ENCODE data around the gene COX19.
"Not testable (repeated sequence)": the region's sequence is repeated elsewhere in the genome, so short reads cannot be mapped to it uniquely, and the experiment has no call there.

Gene COX19

DNA sequence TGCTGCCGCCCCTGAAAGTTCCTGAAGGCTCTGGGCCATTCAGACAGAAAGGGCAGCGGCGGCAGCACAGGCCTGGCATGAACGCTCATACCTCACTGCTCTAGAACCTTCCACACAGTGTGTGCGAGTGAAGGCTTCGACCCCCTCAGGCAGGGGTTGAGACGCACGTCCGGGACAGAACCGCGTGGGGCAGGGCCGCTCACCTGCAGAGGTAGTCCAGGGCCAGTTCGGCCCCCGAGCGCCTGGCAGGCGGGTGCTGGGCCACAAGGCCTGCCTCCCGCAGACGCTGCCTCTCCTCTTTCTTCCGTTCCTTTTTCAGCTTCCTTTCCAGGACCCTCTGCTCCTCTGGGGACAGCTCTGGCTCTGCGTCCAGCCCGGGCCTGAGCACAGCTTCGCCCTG, 34.4 kb upstream of the COX19 start:
- no peak for DNase-seq

DNA sequence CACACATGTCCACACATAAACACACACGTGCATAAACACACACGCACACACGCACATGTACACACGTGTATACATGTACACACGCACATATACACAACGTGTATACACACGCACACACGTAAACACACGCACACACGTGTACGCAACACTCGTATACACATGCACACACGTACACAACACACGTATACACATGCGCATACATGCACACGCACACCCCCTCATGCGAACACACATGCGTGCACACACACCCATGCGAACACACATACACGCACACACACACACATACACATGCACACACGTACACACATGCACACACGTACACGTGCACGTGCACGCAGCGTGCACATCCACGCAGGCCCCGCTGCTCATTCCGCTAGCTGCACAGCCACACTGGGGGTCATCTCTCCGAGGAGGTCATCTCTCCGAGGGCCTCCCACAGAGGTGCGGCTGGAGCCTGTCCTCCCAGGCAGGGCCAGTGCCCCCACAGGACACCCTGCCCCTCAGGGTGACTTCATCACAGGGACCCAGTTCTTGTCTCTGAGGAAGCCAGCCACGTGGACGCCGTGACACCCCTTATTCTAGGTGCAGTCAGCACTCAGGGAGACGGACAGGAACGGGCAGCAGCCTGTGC, 33.5 kb upstream of the COX19 start:
- DNase-seq, result no peak

DNA sequence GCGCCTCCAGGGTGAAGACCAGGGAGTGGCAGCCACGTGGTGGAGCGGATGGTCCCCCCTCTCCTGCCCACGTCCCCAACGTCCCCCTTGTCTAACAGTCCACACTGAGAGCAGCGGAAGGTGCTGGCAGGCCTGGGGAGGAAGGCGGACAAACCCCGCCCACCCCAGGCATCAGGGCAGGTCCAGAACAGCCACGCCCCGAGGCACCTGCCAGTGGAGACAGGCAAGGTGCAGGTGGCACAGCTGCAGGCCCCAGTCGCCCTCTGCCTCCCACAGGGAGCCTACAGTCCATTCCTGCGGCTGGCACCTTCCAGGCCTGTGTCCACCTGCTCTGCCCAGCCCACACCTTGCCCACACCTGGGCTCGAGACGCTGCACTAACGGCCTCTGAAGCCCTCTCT, 32.6 kb upstream of the COX19 start:
- no peak for DNase-seq

DNA sequence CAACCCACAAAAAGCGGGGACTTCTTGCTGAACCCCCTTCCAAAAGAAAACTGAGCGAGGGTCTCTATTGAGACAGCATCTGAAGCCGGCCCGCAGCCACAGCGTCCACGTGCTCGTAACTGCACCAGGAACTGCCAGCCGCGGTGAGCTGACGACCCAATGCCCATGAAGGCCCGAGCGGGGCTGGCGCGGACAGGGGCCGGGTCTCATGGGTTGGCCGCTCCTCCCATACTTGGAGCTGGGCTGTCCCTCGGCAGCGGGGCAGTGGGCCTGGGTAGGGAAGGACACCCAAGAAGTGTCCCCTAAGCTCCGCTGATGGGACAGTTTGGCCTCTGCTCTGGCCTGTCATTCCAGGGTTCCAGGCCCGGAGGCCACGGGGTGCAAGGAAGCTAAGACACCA, 30.0 kb upstream of the COX19 start:
- no peak for DNase-seq

DNA sequence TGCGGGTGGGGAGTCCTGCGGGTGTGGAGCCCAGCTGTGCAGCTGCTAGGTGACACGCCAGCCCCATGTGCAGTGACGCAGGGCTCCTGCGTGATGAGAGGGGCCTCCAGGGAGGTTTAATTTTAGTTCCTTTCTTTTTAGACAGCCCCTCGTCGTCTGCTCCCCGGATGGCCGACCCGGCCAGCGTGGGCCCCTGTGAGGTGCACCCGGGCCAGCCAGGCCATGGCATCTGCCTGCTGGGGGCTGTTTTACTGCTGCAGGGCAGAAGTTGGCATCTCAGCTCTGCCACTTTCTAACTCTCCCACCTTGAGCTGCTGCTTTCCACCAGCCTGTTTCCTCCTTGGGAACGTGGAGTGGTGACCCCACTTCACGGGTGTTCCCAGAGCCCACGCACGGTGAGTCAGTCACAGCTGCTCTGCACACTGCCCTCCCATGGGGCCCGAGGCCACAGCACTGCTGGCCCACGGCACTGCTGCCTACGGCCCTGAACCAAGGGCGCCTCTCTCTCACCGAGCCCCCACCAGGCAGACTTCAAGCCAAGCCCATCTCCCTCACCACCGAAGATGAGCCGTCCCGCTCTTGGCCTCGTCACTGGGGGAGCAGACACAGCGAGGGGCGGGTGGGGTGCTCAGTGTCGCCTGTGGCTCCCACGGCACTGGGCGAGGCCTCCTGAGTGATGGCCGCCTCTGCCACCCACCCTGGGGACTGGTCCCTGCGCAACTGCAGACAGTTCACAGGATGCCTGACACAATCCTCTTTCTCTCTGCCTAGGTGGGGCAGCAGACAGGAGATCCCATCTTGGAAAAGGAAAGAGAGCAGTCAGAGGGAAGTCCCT, 28.9 kb upstream of the COX19 start:
- DNase-seq, result no peak

DNA sequence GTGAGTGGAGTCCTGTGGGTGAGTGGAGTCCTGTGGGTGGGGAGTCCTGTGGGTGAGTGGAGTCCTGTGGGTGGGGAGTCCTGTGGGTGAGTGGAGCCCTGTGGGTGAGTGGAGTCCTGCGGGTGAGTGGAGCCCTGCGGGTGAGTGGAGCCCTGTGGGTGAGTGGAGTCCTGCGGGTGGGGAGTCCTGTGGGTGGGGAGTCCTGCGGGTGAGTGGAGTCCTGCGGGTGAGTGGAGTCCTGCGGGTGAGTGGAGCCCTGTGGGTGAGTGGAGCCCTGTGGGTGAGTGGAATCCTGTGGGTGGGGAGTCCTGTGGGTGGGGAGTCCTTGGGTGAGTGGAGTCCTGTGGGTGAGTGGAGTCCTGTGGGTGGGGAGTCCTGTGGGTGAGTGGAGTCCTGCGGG, 27.1 kb upstream of the COX19 start:
- not testable (repeated sequence) for DNase-seq

DNA sequence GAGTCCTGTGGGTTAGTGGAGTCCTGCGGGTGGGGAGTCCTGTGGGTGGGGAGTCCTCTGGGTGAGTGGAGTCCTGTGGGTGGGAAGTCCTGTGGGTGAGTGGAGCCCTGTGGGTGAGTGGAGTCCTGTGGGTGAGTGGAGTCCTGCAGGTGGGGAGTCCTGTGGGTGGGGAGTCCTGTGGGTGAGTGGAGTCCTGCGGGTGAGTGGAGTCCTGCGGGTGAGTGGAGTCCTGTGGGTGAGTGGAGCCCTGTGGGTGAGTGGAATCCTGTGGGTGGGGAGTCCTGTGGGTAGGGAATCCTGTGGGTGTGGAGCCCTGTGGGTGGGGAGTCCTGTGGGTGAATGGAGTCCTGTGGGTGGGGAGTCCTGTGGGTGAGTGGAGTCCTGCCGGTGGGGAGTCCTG, 26.7 kb upstream of the COX19 start:
- not testable (repeated sequence) for DNase-seq

DNA sequence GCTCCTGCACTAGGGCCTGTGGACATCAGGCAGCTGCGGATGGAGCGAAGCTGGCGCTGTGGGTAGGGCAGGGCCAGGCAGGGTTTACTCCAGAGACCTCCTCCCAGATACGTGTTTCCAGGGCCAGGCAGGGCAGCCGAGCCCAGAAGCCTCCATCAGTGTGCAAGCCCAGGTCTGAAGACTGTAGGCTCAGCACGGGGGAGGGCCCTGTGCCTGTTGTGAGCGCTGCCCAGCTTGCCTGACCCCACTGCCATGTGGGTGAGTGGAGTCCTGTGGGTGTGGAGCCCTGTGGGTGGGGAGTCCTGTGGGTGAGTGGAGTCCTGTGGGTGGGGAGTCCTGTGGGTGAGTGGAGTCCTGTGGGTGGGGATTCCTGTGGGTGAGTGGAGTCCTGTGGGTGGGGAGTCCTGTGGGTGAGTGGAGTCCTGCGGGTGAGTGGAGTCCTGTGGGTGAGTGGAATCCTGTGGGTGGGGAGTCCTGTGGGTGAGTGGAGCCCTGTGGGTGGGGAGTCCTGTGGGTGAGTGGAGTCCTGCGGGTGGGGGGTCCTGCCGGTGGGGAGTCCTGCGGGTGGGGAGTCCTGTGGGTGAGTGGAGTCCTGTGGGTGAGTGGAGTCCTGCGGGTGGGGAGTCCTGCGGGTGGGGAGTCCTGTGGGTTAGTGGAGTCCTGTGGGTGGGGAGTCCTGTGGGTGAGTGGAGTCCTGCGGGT, 25.9 kb upstream of the COX19 start:
- DNase-seq, result not testable (repeated sequence)

DNA sequence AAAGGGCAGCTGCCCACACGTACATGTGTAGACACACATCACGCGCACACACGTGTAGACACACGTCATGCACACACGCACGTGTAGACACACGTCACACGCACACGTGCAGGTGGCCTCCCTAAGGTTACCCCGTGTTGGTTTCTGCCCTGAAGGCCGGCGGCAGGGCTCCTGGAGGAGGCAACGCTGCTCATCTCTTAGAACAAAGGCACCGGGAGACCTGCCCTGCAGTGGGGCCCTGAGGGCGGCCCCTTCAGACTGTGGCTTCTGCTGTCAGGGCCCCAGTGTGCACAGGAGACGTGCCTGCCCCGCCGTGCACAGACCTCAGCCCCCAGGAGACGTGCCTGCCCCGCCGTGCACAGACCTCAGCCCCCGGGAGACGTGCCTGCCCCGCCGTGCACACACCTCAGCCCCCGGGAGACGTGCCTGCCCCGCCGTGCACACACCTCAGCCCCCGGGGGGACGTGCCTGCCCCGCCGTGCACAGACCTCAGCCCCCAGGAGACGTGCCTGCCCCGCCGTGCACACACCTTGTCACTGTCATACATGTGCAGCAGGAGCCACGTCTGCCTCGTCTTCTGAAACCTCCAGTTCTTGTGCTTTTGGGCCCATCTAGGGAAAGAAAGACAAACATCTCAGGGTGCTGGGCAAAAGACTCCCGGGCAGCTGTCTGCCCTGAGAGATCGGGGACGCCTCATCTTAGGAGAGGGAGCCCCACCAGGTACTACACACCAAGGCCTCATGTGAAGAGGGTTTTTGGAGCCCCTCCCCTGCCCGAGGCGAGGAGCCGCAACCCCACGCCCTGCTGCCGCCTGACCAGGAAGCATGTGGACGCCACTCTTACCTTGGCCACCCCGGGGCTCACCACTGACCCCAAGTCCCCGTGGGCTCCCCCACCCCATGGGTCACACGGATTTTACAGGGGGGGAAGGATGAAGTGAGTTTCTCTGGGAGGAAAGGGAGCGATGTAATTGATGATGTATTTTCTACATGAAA, 24.9 kb upstream of the COX19 start:
- DNase-seq, result no peak

DNA sequence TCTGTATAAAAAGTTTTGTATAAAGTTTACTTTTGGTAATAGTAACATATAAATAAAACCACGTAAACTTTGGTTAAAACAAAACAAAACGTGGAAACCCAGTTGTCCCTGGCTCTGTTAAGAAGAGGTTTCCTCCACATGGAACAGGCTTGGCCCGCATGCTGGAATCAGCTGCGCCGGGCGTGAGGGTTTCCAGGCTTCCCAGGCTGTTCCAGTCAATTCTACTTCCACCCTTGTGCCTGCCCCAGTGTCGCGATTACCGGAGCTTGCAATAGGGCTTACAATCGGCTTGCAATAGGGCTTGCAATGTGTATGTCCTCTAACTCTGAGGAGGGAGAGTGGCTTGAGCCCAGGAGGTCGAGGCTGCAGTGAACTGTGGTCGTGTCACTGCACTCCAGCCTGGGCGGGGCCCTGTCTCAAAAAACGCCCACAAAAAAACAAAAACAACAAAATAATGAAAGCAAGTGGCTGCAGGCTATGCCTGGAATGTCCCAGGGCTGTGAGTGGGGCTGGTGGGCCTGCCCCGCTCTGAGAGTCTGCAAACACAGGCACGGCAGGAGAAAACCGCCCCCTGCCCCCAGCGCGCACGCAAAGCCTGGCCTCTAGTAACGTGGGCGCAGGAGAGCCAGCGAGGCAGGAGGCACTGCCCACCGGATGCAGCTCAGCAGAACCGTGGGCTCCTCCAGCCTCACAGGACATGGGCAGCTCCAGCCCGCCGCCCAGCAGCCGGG, 24.0 kb upstream of the COX19 start:
- DNase-seq, result no peak

DNA sequence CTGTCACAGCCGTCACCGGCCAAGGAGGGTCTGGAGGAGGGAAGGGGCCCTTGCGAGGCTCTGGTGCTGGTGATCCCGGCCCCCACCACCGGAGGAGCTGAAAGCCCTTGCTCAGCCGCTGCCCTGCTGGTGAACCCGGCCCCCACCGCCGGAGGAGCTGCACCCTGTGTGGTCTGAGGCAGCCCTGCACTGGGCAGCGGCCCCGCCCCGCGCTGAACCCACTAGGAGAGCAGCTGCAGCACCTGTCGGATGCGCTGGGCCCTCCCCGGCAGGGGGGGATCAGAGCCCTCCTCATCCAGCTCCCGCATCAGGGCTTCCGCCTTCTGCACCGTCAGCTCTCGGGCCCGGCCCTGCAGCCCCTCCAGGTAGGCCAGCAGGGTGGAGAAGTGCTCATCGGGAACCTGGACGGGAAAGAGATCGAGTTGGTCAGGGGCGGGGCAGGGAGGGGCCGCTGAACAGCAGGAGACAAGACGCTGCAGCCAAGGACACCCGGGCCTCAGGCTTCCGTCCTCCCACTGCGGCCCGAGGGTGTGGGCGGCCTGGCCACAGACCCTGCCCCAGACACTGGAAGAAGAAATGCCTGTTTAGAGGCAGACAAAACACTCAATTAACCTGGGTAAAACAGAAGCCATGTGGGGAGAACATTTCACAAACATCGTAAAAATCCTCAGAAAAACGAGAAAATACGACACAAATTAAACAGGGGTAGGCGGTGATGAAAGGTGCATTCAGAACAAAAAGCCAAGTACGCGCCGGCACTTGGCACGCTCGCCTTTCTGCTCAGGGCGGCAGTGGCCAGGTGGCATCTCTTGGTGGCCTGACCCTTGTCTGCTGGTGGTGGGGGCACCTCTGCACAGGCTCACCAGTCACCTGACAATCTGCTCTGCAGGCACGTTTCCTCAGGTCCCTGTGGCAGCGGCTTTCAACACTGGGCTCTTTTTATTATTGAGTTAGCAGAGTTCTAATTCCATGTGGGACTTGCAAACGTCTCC, 22.4 kb upstream of the COX19 start:
- no peak for DNase-seq

DNA sequence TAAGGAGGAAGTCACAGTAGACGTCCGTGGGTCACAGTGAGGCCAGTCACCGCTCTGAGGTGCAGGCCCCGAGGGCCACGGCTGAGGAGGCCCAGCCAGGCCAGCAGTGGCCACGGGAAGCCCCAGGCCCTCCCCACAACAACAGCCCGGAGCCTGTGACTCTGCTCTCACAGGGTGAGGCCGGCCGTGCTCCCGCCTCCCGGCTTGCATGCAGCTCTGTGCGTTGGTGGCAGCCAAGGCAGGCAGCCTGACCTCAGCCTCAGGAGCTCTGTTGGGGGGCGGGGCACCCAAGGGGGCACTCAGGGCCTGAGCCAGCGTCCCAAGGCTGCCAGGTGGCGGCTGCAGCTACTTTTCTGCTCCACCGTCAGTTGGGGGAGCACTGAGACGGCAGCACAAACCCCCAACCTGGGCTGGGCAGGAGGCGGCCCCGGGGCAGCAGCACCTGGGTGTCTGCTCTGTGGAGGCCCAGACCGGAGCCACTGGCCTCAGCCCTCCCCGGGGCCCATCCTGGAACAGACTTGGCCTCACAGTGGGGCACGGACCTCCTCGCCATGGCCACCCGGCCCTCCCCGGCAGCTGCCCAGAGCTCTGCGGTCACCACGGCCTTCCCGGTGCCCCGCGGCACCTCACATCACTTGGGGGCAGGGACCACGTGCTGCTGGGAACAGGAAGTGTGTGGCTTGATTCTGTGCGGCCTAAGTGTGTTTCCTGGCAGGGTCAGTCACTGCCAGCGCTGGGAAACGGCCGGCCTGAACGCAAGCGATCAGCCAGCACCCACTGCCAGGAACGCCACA, 20.9 kb upstream of the COX19 start:
- no peak for DNase-seq

DNA sequence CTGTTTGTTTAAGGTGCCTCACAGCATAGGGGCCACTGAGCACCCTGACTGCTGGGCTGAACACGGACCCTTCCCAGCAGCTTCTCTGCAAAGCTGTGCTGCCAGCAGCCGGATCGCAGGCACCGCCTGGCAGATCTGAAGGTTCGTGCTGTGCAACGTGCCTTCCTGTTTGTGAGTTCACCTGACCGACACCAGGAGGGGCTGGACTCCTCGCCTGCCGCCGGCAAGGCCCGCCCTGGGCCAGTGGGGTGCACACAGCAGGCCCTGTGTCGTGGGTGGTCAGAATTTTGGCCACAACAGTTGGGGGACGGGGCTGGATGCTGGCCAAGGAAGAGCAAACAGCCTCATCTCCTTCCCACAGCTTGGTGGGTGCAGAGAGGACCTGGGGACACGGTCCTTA, 20.2 kb upstream of the COX19 start:
- DNase-seq, result no peak

DNA sequence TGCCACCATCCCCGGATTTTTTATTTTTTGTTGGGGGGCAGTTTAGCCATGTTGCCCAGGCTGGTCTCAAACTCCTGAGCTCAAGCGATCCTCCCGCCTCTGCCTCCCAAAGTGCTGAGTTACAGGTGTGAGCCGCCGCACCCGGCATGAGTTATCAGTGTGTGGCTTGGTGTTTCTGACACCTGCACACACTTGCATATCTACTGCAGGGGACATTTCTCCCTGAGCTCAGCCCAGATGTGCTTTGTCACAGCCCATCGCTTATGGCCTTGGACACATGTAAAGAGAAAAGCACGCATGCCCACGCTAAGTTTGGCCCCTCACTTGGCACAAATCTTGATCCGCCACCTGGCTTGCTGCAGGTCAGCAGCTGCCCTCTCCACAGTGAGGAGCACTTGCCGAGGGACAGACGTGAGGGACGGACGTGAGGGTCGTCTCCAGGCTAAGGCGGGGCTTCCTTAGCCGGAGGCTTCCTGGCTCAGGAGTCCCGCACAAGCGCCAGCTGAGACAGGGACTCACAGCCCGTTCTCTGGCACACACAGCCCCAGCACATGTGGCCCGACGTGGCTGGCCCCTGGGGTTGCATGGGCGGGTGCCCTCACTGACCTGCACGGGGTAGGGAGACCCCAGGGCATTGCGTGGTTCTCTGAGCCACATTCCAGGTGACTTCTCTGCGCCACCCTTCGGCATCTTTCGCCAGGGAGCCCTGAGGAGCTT, 19.4 kb upstream of the COX19 start:
- DNase-seq, result no peak

DNA sequence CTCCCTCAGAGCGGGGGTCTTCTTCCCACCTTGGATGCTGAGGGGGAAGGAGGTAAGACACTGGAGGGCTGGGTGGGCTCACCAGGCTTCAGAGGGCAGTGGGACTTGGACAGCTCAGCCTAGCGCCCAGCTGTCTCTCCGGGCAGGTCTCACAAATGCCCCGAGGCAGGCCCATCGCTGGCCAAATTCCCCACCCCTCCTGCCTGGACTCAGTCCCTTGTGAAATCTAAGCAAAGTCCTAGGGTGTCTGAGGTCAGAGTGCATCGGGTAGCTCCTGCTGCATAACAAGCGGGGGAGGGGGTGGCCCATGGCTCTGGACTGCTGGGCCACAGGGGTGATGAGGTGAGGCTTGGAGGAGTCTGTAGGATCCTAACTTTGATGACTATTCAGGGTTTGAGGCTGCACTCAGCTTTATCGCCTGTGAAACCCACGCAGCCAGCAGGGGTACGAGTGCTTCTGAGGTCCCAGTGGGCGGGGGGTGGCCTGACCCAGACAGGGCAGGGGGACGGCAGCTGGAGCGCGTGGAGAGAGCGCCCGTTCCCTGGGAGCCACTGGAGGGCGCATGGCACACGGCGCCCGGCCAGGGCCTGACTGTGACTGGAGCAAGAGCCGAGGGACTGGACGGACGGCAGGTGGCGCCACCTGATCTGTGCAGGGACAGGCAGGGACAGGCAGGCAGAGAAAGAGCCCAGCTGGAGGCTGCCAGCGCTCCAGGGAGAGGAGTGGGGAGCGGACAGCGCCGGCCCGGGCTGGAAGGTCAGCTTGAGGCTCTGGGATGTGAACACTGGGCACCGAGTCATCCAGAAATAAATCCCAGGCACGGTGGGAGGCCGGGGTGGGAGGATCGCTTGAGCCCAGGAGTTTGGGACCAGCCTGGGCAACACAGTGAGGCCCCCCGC, 17.6 kb upstream of the COX19 start:
- no peak for DNase-seq

DNA sequence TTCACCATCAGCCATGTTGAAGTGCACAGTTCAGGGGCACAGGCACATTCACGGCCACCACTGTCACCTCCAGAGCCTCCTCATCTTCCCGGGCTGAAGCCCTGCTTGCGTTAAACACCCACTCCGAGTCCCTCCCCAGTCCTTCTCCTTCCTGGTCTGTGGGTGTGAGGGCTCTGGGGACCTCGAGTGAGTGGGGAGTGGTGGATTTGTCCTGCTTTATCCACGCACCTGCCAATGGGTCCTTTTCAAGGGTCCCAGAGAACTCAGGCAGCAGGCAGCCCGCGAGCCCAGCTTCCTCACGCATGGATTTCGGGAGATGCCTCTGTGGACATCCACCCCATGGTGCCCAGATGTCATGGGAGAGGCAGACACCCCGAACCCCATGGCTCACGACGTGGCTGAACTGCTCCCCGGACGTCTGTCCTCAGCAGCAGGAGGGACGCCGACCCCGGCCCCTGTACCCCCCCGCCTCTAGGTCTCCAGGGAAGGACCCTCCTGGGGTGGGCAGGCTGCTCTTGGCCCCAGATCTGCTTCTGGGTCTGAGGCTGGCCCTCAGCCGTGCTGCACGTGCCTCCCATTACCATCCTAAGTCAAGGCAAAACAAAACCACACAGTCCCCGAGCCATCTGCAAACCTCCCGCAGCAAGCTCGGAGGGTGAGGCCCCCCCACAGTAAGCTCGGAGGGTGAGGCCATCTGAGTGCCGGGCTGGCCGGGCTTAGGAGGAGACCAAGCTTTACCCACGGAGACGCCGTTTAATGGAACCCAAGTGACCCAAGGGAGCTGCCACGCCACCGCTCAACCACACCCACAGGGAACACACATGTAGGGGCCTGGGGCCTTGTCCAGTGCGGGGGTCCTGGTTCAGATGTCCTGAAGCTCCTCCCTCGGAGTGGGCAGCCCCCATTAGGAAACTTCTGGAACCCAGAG, 16.6 kb upstream of the COX19 start:
- no peak for DNase-seq

Measured in cortex of kidney (tissue), 1 donor.